HCT116 (cell line): ENCODE data around the gene GZMH. TPM values are rescaled to one million over a fixed set of nuclear protein-coding genes. Genes with fewer than 3 reads are reported as not detected.

Source experiments
- ATAC-seq: fragments of 200-7000 bp; cut with Tn5 transposase; 2 replicates; pipeline ENCODE4 v1.9.1; 2020; ENCODE audit warnings: mild to moderate bottlenecking, moderate library complexity
- BruUV-seq: library from RNA; stranded (reverse); fragments of 400-500 nt; replicated peaks from 2 replicates; lab custom pipeline; 2021; lab: Mats Ljungman, UMichigan
- CTCF ChIA-PET: fragments of 300-600 bp; sonication (Branson Sonifier 250); formaldehyde crosslinking; loops from one replicate; lab custom pipeline; 2021; ENCODE audit warnings: antibody characterized with exemption; lab: Charles Lee
- POLR2A ChIA-PET: fragments of 300-600, 350-600 bp; sonication (Branson Sonifier 250); formaldehyde crosslinking; loops from one replicate; lab custom pipeline; 2021; ENCODE audit warnings: antibody characterized with exemption; lab: Charles Lee
- RAD21 ChIA-PET, 2 experiments: fragments of 300-600 bp; sonication (Branson Sonifier 250); formaldehyde crosslinking; loops; one replicate each; lab custom pipeline; 2023; ENCODE audit warnings: low total read pairs in 2 of 2; ENCODE audit not compliant: uncharacterized antibody in 2 of 2, unreplicated experiment in 2 of 2, low non-redundant PET in 1 of 2; lab: Charles Lee
- DNase-seq: peaks from one replicate; pipeline ENCODE4 v3.0.0-alpha.2; 2010; ENCODE audit warnings: low read depth, low spot score
- H2AFZ ChIP-seq: fragments of 200-600 bp; shearing (Covaris generic), sonication (generic); 2 replicates; pipeline ENCODE4 v1.6.1; 2017; ENCODE audit warnings: low read depth, mixed run types, mixed read lengths, antibody characterized with exemption, low read length; ENCODE audit not compliant: poor library complexity, severe bottlenecking
- H3K27ac ChIP-seq: 2 replicates; pipeline ENCODE4 v1.5.1; 2012; ENCODE audit warnings: low read depth, low read length
- H3K27me3 ChIP-seq: fragments of 200-600 bp; sonication (generic); 2 replicates; pipeline ENCODE4 v1.6.1; 2016; ENCODE audit warnings: mixed run types, low read length, mixed read lengths; ENCODE audit not compliant: insufficient read depth
- H3K36me3 ChIP-seq, 2 experiments: fragments of 200-500 bp in 1 of 2; fragments of 200-600 bp in 1 of 2; sonication (Bioruptor generic) in 1 of 2; sonication (generic) in 1 of 2; 2 replicates each; pipeline versions ENCODE4 v1.5.1 to v1.6.1; 2014 to 2016; ENCODE audit warnings: low read length in 2 of 2, inconsistent platforms in 1 of 2, mixed read lengths in 1 of 2, mixed run types in 1 of 2; ENCODE audit not compliant: insufficient read depth in 2 of 2, control insufficient read depth in 1 of 2
- H3K4me1 ChIP-seq, 2 experiments: fragments of 200-600 bp in 1 of 2; sonication (generic) in 1 of 2; 2 replicates each; pipeline versions ENCODE4 v1.5.1 to v1.6.1; 2012 to 2017; ENCODE audit warnings: low read length in 2 of 2, inconsistent platforms in 1 of 2, mild to moderate bottlenecking in 1 of 2, mixed read lengths in 1 of 2, mixed run types in 1 of 2, moderate library complexity in 1 of 2; ENCODE audit not compliant: insufficient read depth in 2 of 2, control insufficient read depth in 1 of 2
- H3K4me2 ChIP-seq: fragments of 200-600 bp; sonication (generic); 2 replicates; pipeline ENCODE4 v1.6.1; 2017; ENCODE audit warnings: mixed run types, low read length, mixed read lengths
- H3K4me3 ChIP-seq, 2 experiments: fragments of 200-600 bp in 1 of 2; sonication (generic) in 1 of 2; replicated peaks in 1 of 2; 2 replicates each; pipeline ENCODE4 v1.5.1; 2011 to 2016; ENCODE audit warnings: low read length in 2 of 2, control low read depth in 1 of 2, low read depth in 1 of 2, mild to moderate bottlenecking in 1 of 2, mixed read lengths in 1 of 2, mixed run types in 1 of 2
- H3K79me2 ChIP-seq: fragments of 200-600 bp; sonication (generic); 2 replicates; pipeline ENCODE4 v1.6.1; 2017; ENCODE audit warnings: mild to moderate bottlenecking, mixed run types, low read length, moderate library complexity, mixed read lengths; ENCODE audit not compliant: insufficient read depth
- H3K9ac ChIP-seq: fragments of 200-600 bp; sonication (generic); 2 replicates; pipeline ENCODE4 v1.6.1; 2016; ENCODE audit warnings: low read length, mixed read lengths
- H3K9me2 ChIP-seq: fragments of 200-600 bp; sonication (generic), shearing (Covaris generic); 2 replicates; pipeline ENCODE4 v1.6.1; 2017; ENCODE audit warnings: mixed run types, mild to moderate bottlenecking, moderate library complexity; ENCODE audit not compliant: insufficient read depth
- H3K9me3 ChIP-seq, 2 experiments: fragments of 200-500 bp in 1 of 2; fragments of 200-600 bp in 1 of 2; sonication (Bioruptor generic) in 1 of 2; sonication (generic) in 1 of 2; 2 replicates each; pipeline ENCODE4 v1.6.1; 2014 to 2017; ENCODE audit warnings: low read length in 2 of 2, mixed read lengths in 2 of 2, inconsistent platforms in 1 of 2, low read depth in 1 of 2, mild to moderate bottlenecking in 1 of 2, mixed run types in 1 of 2, moderate library complexity in 1 of 2; ENCODE audit not compliant: control insufficient read depth in 1 of 2, insufficient read depth in 1 of 2
- H4K20me1 ChIP-seq: fragments of 200-600 bp; sonication (generic), shearing (Covaris generic); 2 replicates; pipeline ENCODE4 v1.6.1; 2017; ENCODE audit warnings: mixed run types, mild to moderate bottlenecking, moderate library complexity; ENCODE audit not compliant: insufficient read depth
- EGR1 ChIP-seq: IDR thresholded peaks from 2 replicates; pipeline ENCODE4 v1.6.1; 2012; ENCODE audit warnings: low read depth
- EZH2 ChIP-seq: fragments of 200-600 bp; sonication (generic); IDR thresholded peaks from 2 replicates; pipeline ENCODE4 v1.6.1; 2017; ENCODE audit warnings: antibody characterized with exemption, mixed run types
- JUND ChIP-seq: IDR thresholded peaks from 2 replicates; pipeline ENCODE4 v1.6.1; 2012
- SIN3A ChIP-seq: IDR thresholded peaks from 2 replicates; pipeline ENCODE4 v1.6.1; 2012; ENCODE audit warnings: low read depth
- SP1 ChIP-seq: IDR thresholded peaks from 2 replicates; pipeline ENCODE4 v1.6.1; 2012; ENCODE audit warnings: low read depth
- TCF7L2 ChIP-seq: IDR thresholded peaks from 2 replicates; pipeline ENCODE4 v1.7.0; 2011; ENCODE audit warnings: borderline replicate concordance, inconsistent platforms; ENCODE audit not compliant: insufficient read depth, insufficient read length; ENCODE audit errors: extremely low read depth
- YY1 ChIP-seq: IDR thresholded peaks from 2 replicates; pipeline ENCODE4 v1.6.1; 2011; ENCODE audit warnings: low read length, low read depth, moderate library complexity, mild to moderate bottlenecking; ENCODE audit not compliant: insufficient replicate concordance; ENCODE audit errors: extremely low read depth
- intact Hi-C: fragments of 100-400 bp; cut with micrococcal nuclease; formaldehyde crosslinking; loops from 2 replicates; pipeline ENCODE4 v1.10.0; 2022
- total RNA-seq: library from RNA; stranded (reverse); gene quantifications from one replicate; pipeline ENCODE4 v1.2.1, GENCODE V29; 2021; ENCODE audit not compliant: unreplicated experiment
- TF ChIP-seq, protein P1 (sequence below): IDR thresholded peaks from 2 replicates; pipeline ENCODE4 v1.6.1; 2012; ENCODE audit warnings: low read depth

The GZMH gene
- total RNA-seq, 1 experiment from 2014 or later = not detected

DNA sequence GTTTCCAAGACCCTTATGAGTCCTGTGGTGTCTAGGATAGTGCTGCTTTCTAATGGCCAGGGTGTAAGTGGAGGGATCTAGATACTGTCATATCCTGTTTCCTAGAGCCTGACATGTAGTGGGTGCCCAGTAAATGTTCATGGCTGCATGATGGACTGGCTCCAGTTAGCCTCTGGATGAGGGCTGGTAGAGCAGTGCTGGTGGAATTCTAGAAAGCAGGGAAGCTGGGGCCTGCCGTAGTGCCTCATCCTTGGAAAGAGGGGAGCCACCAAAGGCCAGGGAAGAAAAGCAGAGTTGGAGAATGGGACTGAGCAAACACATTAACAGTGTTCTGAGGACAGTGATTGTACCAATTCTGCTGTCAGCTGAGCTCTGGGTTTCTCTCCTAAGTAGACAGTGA, 23.9 kb upstream of the GZMH start (continued):
- TF ChIP-seq, protein P1, sequence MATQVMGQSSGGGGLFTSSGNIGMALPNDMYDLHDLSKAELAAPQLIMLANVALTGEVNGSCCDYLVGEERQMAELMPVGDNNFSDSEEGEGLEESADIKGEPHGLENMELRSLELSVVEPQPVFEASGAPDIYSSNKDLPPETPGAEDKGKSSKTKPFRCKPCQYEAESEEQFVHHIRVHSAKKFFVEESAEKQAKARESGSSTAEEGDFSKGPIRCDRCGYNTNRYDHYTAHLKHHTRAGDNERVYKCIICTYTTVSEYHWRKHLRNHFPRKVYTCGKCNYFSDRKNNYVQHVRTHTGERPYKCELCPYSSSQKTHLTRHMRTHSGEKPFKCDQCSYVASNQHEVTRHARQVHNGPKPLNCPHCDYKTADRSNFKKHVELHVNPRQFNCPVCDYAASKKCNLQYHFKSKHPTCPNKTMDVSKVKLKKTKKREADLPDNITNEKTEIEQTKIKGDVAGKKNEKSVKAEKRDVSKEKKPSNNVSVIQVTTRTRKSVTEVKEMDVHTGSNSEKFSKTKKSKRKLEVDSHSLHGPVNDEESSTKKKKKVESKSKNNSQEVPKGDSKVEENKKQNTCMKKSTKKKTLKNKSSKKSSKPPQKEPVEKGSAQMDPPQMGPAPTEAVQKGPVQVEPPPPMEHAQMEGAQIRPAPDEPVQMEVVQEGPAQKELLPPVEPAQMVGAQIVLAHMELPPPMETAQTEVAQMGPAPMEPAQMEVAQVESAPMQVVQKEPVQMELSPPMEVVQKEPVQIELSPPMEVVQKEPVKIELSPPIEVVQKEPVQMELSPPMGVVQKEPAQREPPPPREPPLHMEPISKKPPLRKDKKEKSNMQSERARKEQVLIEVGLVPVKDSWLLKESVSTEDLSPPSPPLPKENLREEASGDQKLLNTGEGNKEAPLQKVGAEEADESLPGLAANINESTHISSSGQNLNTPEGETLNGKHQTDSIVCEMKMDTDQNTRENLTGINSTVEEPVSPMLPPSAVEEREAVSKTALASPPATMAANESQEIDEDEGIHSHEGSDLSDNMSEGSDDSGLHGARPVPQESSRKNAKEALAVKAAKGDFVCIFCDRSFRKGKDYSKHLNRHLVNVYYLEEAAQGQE = no peak
- TF ChIP-seq JUND (no peak), EZH2 (no peak), SIN3A (no peak), EGR1 (no peak)

DNA sequence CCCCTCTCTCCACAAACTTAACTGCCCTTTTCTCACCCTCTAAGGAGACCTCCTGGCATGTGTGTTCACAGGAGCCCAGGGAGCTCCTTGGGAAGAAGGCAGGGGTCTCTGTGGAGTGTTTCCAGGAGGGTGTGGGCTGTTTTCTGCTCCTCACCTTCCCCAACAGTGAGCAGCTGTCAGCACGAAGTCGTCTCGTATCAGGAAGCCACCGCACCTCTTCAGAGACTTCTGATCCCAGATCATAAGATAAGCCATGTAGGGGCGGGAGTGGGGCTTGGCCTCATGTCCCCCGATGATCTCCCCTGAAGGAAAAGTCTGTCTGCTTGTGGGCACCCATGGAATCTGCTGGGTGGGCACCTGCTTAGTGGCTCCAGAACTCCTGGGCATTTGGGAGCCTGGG, 23.3 kb upstream of the GZMH start:
- ATAC-seq (no peak), DNase-seq (no peak)
- H3K27me3 ChIP-seq = no peaks in the 10 kb centered on the region
- no peak overlapping the region for H3K4me3 ChIP-seq
- no peaks in the 10 kb centered on the region for H3K36me3 ChIP-seq
- H2AFZ ChIP-seq = no peak overlapping the region
- TF ChIP-seq YY1 = no peak
- no peak for TF ChIP-seq JUND
- TF ChIP-seq SP1 = no peak
- no peak for TF ChIP-seq TCF7L2
- H3K9ac ChIP-seq = no peak overlapping the region
- H3K4me2 ChIP-seq = no peak overlapping the region
- CTCF ChIA-PET = no interaction called here
- no TSS peak for BruUV-seq
- intact Hi-C loops = no loop called here
- no peak overlapping the region for H3K27ac ChIP-seq
- no peaks in the 10 kb centered on the region; a peak in 1 of 4 replicates for H3K4me1 ChIP-seq
- no peaks in the 10 kb centered on the region for H3K9me3 ChIP-seq
- no peaks in the 10 kb centered on the region for H3K9me2 ChIP-seq
- RAD21 ChIA-PET = no interaction called here
- H4K20me1 ChIP-seq = no peaks in the 10 kb centered on the region
- POLR2A ChIA-PET = no interaction called here
- H3K79me2 ChIP-seq = no peaks in the 10 kb centered on the region
